GM21528 (cell line): ENCODE results near the gene CHMP2B.
"Not testable (repeated sequence)": the region's sequence is repeated elsewhere in the genome, so short reads cannot be mapped to it uniquely, and the experiment has no call there.

Experiments
- ATAC-seq: cut with Tn5 transposase; IDR thresholded peaks from one replicate; pipeline ENCODE4 v1.9.1; 2021; ENCODE audit warnings: mild to moderate bottlenecking, moderate library complexity; ENCODE audit not compliant: unreplicated experiment, low FRiP score

Gene CHMP2B

DNA sequence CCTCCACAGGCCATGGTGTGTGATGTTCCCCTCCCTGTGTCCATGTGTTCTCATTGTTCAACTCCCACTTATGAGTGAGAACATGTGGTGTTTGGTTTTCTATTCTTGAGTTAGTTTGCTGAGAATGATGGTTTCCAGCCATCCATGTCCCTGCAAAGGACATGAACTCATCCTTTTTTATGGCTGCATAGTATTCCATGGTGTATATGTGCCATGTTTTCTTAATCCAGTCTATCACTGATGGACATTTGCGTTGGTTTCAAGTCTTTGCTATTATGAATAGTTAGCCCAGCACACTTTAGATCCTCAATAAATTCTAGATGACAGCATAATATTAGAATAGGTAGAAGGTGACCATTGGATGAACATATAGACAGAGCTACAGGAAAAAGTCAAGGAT is 77.9 kb downstream of the CHMP2B start:
- ATAC-seq: not testable (repeated sequence)
